PC-3 (cell line): ENCODE data around the gene IGSF9B.

Experiments used
- EZH2 ChIP-seq: fragments of 300-600 bp; sonication (generic); IDR thresholded peaks from one replicate; pipeline ENCODE4 v1.6.1; 2017; ENCODE audit warnings: antibody characterized with exemption, mild to moderate bottlenecking, low read length; ENCODE audit not compliant: unreplicated experiment
- TF ChIP-seq, protein P1 (sequence below): fragments of 300-600 bp; sonication (generic); conservative IDR thresholded peaks from 2 replicates; pipeline ENCODE4 v1.5.1; 2017; ENCODE audit warnings: antibody characterized with exemption, low read depth, mild to moderate bottlenecking, low read length

DNA sequence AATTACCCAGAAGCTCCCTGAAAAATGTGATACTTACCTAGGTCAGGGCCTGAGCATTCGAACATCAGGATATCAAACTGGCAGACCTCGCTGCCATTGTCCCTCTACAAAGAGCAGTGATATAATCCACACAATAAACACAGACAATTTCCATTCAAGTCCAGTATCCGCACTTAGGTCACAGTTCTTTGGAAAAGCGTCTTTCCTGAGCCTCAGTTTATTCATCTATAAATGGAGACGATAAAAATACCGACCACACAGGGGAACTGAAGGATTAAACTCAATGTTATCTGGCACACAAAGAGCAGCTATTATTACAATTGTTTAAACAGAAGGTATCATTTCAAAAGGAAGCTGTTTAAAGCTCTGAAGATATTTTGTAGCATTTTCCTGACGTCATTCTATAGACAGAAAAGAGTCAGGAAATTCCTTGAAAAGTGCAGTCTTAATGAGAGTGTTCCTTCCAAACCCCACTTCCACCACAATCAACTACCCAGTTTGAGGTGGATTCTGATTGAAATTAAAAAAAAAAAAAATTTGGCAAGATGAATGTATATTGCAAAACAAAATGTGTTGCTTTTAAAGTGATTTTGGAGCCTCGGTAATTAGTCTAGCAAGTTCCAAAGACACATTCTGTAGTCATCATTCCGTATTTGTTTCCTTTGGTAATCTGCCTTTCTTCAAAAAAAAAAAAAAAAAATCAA lies 47.2 kb upstream of the IGSF9B start:
- TF ChIP-seq, protein P1, sequence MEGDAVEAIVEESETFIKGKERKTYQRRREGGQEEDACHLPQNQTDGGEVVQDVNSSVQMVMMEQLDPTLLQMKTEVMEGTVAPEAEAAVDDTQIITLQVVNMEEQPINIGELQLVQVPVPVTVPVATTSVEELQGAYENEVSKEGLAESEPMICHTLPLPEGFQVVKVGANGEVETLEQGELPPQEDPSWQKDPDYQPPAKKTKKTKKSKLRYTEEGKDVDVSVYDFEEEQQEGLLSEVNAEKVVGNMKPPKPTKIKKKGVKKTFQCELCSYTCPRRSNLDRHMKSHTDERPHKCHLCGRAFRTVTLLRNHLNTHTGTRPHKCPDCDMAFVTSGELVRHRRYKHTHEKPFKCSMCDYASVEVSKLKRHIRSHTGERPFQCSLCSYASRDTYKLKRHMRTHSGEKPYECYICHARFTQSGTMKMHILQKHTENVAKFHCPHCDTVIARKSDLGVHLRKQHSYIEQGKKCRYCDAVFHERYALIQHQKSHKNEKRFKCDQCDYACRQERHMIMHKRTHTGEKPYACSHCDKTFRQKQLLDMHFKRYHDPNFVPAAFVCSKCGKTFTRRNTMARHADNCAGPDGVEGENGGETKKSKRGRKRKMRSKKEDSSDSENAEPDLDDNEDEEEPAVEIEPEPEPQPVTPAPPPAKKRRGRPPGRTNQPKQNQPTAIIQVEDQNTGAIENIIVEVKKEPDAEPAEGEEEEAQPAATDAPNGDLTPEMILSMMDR = no peak
- TF ChIP-seq EZH2 = no peak
